HEK293 (cell line): ENCODE data around the gene CST7.

Source experiments
- CTCF ChIA-PET: fragments of 350-600 bp; formaldehyde crosslinking; extraction: SDS; loops from one replicate; lab custom pipeline; 2021; ENCODE audit warnings: antibody characterized with exemption; lab: Yijun Ruan, JAX
- POLR2A ChIA-PET: fragments of 300-600 bp; formaldehyde crosslinking; extraction: SDS; loops from one replicate; lab custom pipeline; 2020; ENCODE audit warnings: antibody characterized with exemption, inconsistent platforms; lab: Yijun Ruan, JAX
- H3K27ac ChIP-seq: fragments of 200-500 bp; sonication (Bioruptor generic); 2 replicates; pipeline ENCODE4 v1.5.1; 2014; ENCODE audit warnings: low read depth, low read length, control low read depth, inconsistent platforms; ENCODE audit errors: extremely low read depth
- H3K36me3 ChIP-seq, 2 experiments: fragments of 200-500 bp in 1 of 2; sonication (Bioruptor generic) in 1 of 2; 1 replicate in 1 of 2; 2 replicates in 1 of 2; pipeline ENCODE4 v1.5.1; 2014 to 2017; ENCODE audit warnings: inconsistent platforms in 2 of 2, low read length in 2 of 2; ENCODE audit not compliant: control insufficient read depth in 2 of 2, insufficient read depth in 1 of 2
- H3K4me1 ChIP-seq: fragments of 200-500 bp; sonication (Bioruptor generic); 2 replicates; pipeline ENCODE4 v1.5.1; 2014; ENCODE audit warnings: mild to moderate bottlenecking, low read length, inconsistent platforms; ENCODE audit not compliant: control insufficient read depth, insufficient read depth
- H3K4me3 ChIP-seq: 2 replicates; pipeline ENCODE4 v1.5.1; 2011; ENCODE audit warnings: low read depth, mild to moderate bottlenecking, control low read depth, low read length, moderate library complexity
- H3K9me3 ChIP-seq: fragments of 200-500 bp; sonication (Bioruptor generic); 2 replicates; pipeline ENCODE4 v1.5.1; 2014; ENCODE audit warnings: low read depth, low read length, inconsistent platforms; ENCODE audit not compliant: control insufficient read depth, insufficient read depth
- HOXC10 ChIP-seq: sonication (generic); formaldehyde crosslinking; IDR thresholded peaks from 2 replicates; pipeline ENCODE4 v1.8.1; 2023; ENCODE audit warnings: mild to moderate bottlenecking, missing genetic modification reagents
- KLF9 ChIP-seq: fragments of 450-650 bp; formaldehyde crosslinking; IDR thresholded peaks from 2 replicates; pipeline ENCODE4 v1.5.1; 2016; ENCODE audit warnings: missing biosample characterization, missing genetic modification characterization, low read depth
- MYNN ChIP-seq: fragments of 450-650 bp; formaldehyde crosslinking; IDR thresholded peaks from 2 replicates; pipeline ENCODE4 v1.5.1; 2016; ENCODE audit warnings: missing biosample characterization, missing genetic modification characterization, borderline replicate concordance
- OVOL3 ChIP-seq: fragments of 450-650 bp; formaldehyde crosslinking; IDR thresholded peaks from 2 replicates; pipeline ENCODE4 v1.5.1; 2016; ENCODE audit warnings: missing biosample characterization, missing genetic modification characterization
- PATZ1 ChIP-seq: fragments of 450-650 bp; formaldehyde crosslinking; IDR thresholded peaks from 2 replicates; pipeline ENCODE4 v1.5.1; 2016; ENCODE audit warnings: missing biosample characterization, missing genetic modification characterization
- ZNF292 ChIP-seq: fragments of 450-650 bp; formaldehyde crosslinking; IDR thresholded peaks from 2 replicates; pipeline ENCODE4 v1.5.1; 2016; ENCODE audit warnings: low read depth, missing biosample characterization, missing genetic modification characterization, borderline replicate concordance
- ZNF473 ChIP-seq: fragments of 450-650 bp; formaldehyde crosslinking; IDR thresholded peaks from 2 replicates; pipeline ENCODE4 v1.5.1; 2017; ENCODE audit warnings: missing biosample characterization, missing genetic modification characterization
- ZNF561 ChIP-seq: fragments of 450-650 bp; IDR thresholded peaks from 2 replicates; pipeline ENCODE4 v1.5.1; 2018; ENCODE audit warnings: missing biosample characterization, missing genetic modification characterization, borderline replicate concordance
- ZNF596 ChIP-seq: fragments of 450-650 bp; IDR thresholded peaks from 2 replicates; pipeline ENCODE4 v1.5.0; 2018; ENCODE audit warnings: missing biosample characterization, mild to moderate bottlenecking, missing genetic modification characterization, moderate library complexity
- ZNF624 ChIP-seq: fragments of 450-650 bp; formaldehyde crosslinking; IDR thresholded peaks from 2 replicates; pipeline ENCODE4 v1.5.1; 2017; ENCODE audit warnings: missing biosample characterization, missing genetic modification characterization
- ZNF645 ChIP-seq: fragments of 450-650 bp; formaldehyde crosslinking; IDR thresholded peaks from 2 replicates; pipeline ENCODE4; 2016; ENCODE audit warnings: missing biosample characterization, missing genetic modification characterization
- ZNF654 ChIP-seq: fragments of 450-650 bp; formaldehyde crosslinking; IDR thresholded peaks from 2 replicates; pipeline ENCODE4 v1.5.1; 2016; ENCODE audit warnings: low read depth, missing biosample characterization, missing genetic modification characterization
- ZNF777 ChIP-seq: fragments of 450-650 bp; formaldehyde crosslinking; IDR thresholded peaks from 2 replicates; pipeline ENCODE4 v1.5.1; 2017; ENCODE audit warnings: missing biosample characterization, missing genetic modification characterization, borderline replicate concordance
- ZSCAN30 ChIP-seq: fragments of 450-650 bp; IDR thresholded peaks from 2 replicates; pipeline ENCODE4 v1.5.1; 2018; ENCODE audit warnings: missing biosample characterization, mild to moderate bottlenecking, missing genetic modification characterization, moderate library complexity
- ZSCAN5A ChIP-seq: fragments of 450-650 bp; formaldehyde crosslinking; IDR thresholded peaks from 2 replicates; pipeline ENCODE4 v1.5.1; 2016; ENCODE audit warnings: missing biosample characterization, missing genetic modification characterization
- TF ChIP-seq, protein P1 (sequence below): fragments of 450-650 bp; formaldehyde crosslinking; IDR thresholded peaks from 2 replicates; pipeline ENCODE4 v1.5.1; 2016; ENCODE audit warnings: missing biosample characterization, missing genetic modification characterization
- TF ChIP-seq, protein P2 (sequence below): fragments of 450-650 bp; formaldehyde crosslinking; IDR thresholded peaks from 2 replicates; pipeline ENCODE4 v1.5.1; 2017; ENCODE audit warnings: missing biosample characterization, missing genetic modification characterization
- TF ChIP-seq, protein P3 (sequence below): fragments of 450-650 bp; formaldehyde crosslinking; IDR thresholded peaks from 2 replicates; pipeline ENCODE4 v1.5.1; 2016; ENCODE audit warnings: missing biosample characterization, missing genetic modification characterization, borderline replicate concordance

The CST7 gene

GRCh38 chr20:24963672-24964505 lies 14.8 kb downstream of the CST7 start:
- H3K4me3 ChIP-seq = no peak overlapping the region
- H3K27ac ChIP-seq = no peak overlapping the region
- no peak for TF ChIP-seq HOXC10 (CRISPR knock-in tag)
- no peak for TF ChIP-seq ZNF561
- TF ChIP-seq ZNF624 (tag by site-specific recombination) = no peak
- TF ChIP-seq, protein P1, sequence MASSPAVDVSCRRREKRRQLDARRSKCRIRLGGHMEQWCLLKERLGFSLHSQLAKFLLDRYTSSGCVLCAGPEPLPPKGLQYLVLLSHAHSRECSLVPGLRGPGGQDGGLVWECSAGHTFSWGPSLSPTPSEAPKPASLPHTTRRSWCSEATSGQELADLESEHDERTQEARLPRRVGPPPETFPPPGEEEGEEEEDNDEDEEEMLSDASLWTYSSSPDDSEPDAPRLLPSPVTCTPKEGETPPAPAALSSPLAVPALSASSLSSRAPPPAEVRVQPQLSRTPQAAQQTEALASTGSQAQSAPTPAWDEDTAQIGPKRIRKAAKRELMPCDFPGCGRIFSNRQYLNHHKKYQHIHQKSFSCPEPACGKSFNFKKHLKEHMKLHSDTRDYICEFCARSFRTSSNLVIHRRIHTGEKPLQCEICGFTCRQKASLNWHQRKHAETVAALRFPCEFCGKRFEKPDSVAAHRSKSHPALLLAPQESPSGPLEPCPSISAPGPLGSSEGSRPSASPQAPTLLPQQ = no peak
- TF ChIP-seq ZNF777 = no peak
- no peak for TF ChIP-seq OVOL3 (tag by site-specific recombination)
- H3K36me3 ChIP-seq = peaks cover 0 to 83% of the 10 kb centered on the region in 2 experiments; a peak in 1 of 3 replicates
- ChIA-PET CTCF (no interaction called here), POLR2A (no interaction called here)
- no peaks in the 10 kb centered on the region for H3K9me3 ChIP-seq
- H3K4me1 ChIP-seq = no peaks in the 10 kb centered on the region

DNA sequence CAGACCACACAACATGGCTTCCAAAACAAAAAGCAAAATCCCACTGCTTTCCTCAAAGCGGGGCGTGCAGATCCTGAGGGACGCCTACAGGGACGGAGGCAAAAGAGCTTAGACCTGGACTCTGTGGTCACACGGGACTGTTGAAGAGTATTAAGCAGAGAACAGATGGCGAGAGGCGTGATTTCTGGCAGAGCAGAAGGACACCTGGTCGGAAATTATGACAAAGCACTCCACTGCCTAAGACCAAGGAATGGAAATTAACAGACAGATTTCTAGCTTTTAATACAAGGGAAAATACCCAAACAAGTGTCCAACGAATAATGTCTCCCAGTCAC lies 15.4 kb downstream of the CST7 start:
- Histone ChIP-seq H3K9me3 (no peaks in the 10 kb centered on the region), H3K4me1 (no peaks in the 10 kb centered on the region), H3K27ac (no peak overlapping the region), H3K36me3 (peaks cover 0 to 86% of the 10 kb centered on the region in 2 experiments; a peak in 1 of 3 replicates), H3K4me3 (no peak overlapping the region)
- CTCF ChIA-PET = interaction anchor here (0.7 kb wide), 1 partner anchor 11 kb away, joined by 3 read pairs; no protein-coding TSS in a partner anchor
- POLR2A ChIA-PET = interaction anchor here (0.6 kb wide), 1 partner anchor 639 kb away, joined by 6 read pairs; no protein-coding TSS in a partner anchor
- TF ChIP-seq ZNF473 (tag by site-specific recombination) (no peak), ZNF596 (tag by site-specific recombination) (no peak), ZNF654 (tag by site-specific recombination) (no peak), MYNN (tag by site-specific recombination) (no peak), PATZ1 (tag by site-specific recombination) (no peak), ZNF645 (tag by site-specific recombination) (no peak), KLF9 (tag by site-specific recombination) (no peak), ZNF292 (no peak), ZSCAN5A (tag by site-specific recombination) (no peak), ZSCAN30 (tag by site-specific recombination) (no peak)
- TF ChIP-seq, protein P2, sequence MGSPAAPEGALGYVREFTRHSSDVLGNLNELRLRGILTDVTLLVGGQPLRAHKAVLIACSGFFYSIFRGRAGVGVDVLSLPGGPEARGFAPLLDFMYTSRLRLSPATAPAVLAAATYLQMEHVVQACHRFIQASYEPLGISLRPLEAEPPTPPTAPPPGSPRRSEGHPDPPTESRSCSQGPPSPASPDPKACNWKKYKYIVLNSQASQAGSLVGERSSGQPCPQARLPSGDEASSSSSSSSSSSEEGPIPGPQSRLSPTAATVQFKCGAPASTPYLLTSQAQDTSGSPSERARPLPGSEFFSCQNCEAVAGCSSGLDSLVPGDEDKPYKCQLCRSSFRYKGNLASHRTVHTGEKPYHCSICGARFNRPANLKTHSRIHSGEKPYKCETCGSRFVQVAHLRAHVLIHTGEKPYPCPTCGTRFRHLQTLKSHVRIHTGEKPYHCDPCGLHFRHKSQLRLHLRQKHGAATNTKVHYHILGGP (tag by site-specific recombination) = no peak
- TF ChIP-seq, protein P3, sequence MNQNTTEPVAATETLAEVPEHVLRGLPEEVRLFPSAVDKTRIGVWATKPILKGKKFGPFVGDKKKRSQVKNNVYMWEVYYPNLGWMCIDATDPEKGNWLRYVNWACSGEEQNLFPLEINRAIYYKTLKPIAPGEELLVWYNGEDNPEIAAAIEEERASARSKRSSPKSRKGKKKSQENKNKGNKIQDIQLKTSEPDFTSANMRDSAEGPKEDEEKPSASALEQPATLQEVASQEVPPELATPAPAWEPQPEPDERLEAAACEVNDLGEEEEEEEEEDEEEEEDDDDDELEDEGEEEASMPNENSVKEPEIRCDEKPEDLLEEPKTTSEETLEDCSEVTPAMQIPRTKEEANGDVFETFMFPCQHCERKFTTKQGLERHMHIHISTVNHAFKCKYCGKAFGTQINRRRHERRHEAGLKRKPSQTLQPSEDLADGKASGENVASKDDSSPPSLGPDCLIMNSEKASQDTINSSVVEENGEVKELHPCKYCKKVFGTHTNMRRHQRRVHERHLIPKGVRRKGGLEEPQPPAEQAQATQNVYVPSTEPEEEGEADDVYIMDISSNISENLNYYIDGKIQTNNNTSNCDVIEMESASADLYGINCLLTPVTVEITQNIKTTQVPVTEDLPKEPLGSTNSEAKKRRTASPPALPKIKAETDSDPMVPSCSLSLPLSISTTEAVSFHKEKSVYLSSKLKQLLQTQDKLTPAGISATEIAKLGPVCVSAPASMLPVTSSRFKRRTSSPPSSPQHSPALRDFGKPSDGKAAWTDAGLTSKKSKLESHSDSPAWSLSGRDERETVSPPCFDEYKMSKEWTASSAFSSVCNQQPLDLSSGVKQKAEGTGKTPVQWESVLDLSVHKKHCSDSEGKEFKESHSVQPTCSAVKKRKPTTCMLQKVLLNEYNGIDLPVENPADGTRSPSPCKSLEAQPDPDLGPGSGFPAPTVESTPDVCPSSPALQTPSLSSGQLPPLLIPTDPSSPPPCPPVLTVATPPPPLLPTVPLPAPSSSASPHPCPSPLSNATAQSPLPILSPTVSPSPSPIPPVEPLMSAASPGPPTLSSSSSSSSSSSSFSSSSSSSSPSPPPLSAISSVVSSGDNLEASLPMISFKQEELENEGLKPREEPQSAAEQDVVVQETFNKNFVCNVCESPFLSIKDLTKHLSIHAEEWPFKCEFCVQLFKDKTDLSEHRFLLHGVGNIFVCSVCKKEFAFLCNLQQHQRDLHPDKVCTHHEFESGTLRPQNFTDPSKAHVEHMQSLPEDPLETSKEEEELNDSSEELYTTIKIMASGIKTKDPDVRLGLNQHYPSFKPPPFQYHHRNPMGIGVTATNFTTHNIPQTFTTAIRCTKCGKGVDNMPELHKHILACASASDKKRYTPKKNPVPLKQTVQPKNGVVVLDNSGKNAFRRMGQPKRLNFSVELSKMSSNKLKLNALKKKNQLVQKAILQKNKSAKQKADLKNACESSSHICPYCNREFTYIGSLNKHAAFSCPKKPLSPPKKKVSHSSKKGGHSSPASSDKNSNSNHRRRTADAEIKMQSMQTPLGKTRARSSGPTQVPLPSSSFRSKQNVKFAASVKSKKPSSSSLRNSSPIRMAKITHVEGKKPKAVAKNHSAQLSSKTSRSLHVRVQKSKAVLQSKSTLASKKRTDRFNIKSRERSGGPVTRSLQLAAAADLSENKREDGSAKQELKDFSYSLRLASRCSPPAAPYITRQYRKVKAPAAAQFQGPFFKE (tag by site-specific recombination) = no peak
